ENCODE data around the gene ERI3. TPM values are rescaled to one million over a fixed set of nuclear protein-coding genes. Genes with fewer than 3 reads are reported as not detected.

The ERI3 gene
- total and polyA plus RNA-seq, 7 donors: 50.4 to 96.8 (median 59.5) TPM

GRCh38 chr1:44284184-44284583 lies 70.9 kb downstream of the ERI3 start:
- no peaks in the 10 kb centered on the region for H3K9me3 ChIP-seq
- no peaks in the 10 kb centered on the region for H3K4me1 ChIP-seq
- intact Hi-C loops (cut with DNase I): no loop called here
- 73 to 81% (median 80%) methylated on average over 2 of the region's 2 CpGs for WGBS, 3 donors
- H3K4me3 ChIP-seq: no peak overlapping the region
- H3K36me3 ChIP-seq (ENCODE audit: insufficient read depth in 1 of 2, low read depth in 1 of 2): peaks cover 0 to 56% of the 10 kb centered on the region in 2 donors
- no peak overlapping the region for H3K27ac ChIP-seq
- no peaks in the 10 kb centered on the region for H3K27me3 ChIP-seq (ENCODE audit: insufficient read depth in 3 of 3, low read length in 2 of 3)
- no peak for ATAC-seq
- TF ChIP-seq, protein P1, sequence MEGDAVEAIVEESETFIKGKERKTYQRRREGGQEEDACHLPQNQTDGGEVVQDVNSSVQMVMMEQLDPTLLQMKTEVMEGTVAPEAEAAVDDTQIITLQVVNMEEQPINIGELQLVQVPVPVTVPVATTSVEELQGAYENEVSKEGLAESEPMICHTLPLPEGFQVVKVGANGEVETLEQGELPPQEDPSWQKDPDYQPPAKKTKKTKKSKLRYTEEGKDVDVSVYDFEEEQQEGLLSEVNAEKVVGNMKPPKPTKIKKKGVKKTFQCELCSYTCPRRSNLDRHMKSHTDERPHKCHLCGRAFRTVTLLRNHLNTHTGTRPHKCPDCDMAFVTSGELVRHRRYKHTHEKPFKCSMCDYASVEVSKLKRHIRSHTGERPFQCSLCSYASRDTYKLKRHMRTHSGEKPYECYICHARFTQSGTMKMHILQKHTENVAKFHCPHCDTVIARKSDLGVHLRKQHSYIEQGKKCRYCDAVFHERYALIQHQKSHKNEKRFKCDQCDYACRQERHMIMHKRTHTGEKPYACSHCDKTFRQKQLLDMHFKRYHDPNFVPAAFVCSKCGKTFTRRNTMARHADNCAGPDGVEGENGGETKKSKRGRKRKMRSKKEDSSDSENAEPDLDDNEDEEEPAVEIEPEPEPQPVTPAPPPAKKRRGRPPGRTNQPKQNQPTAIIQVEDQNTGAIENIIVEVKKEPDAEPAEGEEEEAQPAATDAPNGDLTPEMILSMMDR (IDR thresholded peaks at IDR 0.05): no peak
- no peak for DNase-seq

- Histone ChIP-seq H3K27me3 (ENCODE audit: insufficient read depth in 3 of 3, low read length in 2 of 3) (no peaks in the 10 kb centered on the region), H3K4me1 (no peaks in the 10 kb centered on the region), H3K27ac (no peak overlapping the region), H3K4me3 (no peak overlapping the region), H3K9me3 (no peaks in the 10 kb centered on the region), H3K36me3 (ENCODE audit: insufficient read depth in 1 of 2, low read depth in 1 of 2) (peaks cover 0 to 52% of the 10 kb centered on the region in 2 donors)
- WGBS, 3 donors: 80 to 86% (median 81%) methylated on average over 3 of the region's 3 CpGs
- TF ChIP-seq, protein P1 (IDR thresholded peaks at IDR 0.05): no peak
- no peak for DNase-seq
- intact Hi-C loops (cut with DNase I): no loop called here
- ATAC-seq: no peak
Measured at GRCh38 chr1:44283524-44284173, 71.4 kb downstream of the ERI3 start.

GRCh38 chr1:44282704-44283426 lies 72.2 kb downstream of the ERI3 start:
- no peak for ATAC-seq
- H3K4me1 ChIP-seq: no peaks in the 10 kb centered on the region
- no peak overlapping the region for H3K27ac ChIP-seq
- no peak for DNase-seq
- H3K36me3 ChIP-seq (ENCODE audit: insufficient read depth in 1 of 2, low read depth in 1 of 2): peaks cover 0 to 47% of the 10 kb centered on the region in 2 donors
- intact Hi-C loops (cut with DNase I): no loop called here
- no peaks in the 10 kb centered on the region for H3K9me3 ChIP-seq
- WGBS, 3 donors: 86 to 91% (median 87%) methylated on average over 8 of the region's 8 CpGs
- H3K4me3 ChIP-seq: no peak overlapping the region
- TF ChIP-seq, protein P1 (IDR thresholded peaks at IDR 0.05): no peak
- H3K27me3 ChIP-seq (ENCODE audit: insufficient read depth in 3 of 3, low read length in 2 of 3): no peaks in the 10 kb centered on the region

DNA sequence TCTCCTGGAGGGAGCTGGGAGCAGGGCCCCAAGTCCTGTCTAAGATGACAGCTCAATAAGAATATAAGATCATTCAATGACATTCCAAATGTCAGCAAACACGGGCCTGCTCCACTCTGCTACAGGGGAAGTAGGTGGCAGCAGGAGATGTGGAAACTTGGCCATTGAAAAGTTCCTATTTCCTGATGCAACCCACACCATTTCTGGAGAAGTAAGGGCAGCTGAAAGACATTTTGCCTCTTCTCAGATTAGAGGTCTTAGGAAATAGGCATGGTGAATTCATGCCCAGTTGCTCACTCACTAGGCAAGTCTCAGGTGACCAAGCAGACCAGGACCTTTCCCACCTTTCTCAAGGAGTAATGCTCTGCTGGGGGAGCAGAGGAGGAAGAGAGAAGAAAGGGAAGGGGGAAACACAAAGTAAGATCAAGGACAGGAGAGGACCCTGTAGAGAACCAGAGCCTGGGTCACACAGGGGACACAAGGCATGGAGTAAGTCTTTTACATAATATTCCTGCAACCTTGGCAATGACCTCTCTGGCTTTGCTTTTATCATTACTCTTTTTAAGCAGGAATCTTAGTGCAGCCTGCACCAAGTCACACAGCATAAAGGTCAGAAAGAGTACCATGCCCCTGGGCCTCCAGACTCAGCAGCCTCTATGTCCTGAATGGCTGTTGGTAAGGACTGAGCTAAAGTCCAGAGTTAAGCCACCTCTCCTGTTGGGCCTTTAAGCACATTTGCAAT lies 72.9 kb downstream of the ERI3 start:
- H3K27me3 ChIP-seq (ENCODE audit: insufficient read depth in 3 of 3, low read length in 2 of 3): no peaks in the 10 kb centered on the region
- H3K9me3 ChIP-seq: no peaks in the 10 kb centered on the region
- ATAC-seq (peak in 1 of 4 donors; percentile 44), DNase-seq (no peak)
- intact Hi-C loops (cut with DNase I): no loop called here
- no peak overlapping the region for H3K27ac ChIP-seq
- TF ChIP-seq, protein P1 (IDR thresholded peaks at IDR 0.05): no peak
- peaks cover 0 to 40% of the 10 kb centered on the region in 2 donors for H3K36me3 ChIP-seq (ENCODE audit: insufficient read depth in 1 of 2, low read depth in 1 of 2)
- 19 to 50% (median 32%) methylated on average over 1 of the region's 1 CpG for WGBS, 3 donors
- peaks cover under 1% of the 10 kb centered on the region for H3K4me1 ChIP-seq
- no peak overlapping the region for H3K4me3 ChIP-seq

Measured in psoas muscle (tissue), 8 donors.